HL-60 (cell line): ENCODE measurements around the gene SDF2L1.

Experiments
- CTCF ChIP-seq: IDR thresholded peaks from one replicate; pipeline ENCODE4 v1.5.1; 2011; ENCODE audit warnings: low read length, control low read depth, inconsistent platforms; ENCODE audit not compliant: insufficient read depth
- POLR2AphosphoS5 ChIP-seq: IDR thresholded peaks from 2 replicates; pipeline ENCODE4 v1.6.1; 2012; ENCODE audit warnings: low read depth
- REST ChIP-seq: IDR thresholded peaks from 2 replicates; pipeline ENCODE4 v1.6.1; 2012; ENCODE audit warnings: low read depth; ENCODE audit not compliant: insufficient replicate concordance
- SPI1 ChIP-seq: IDR thresholded peaks from 2 replicates; pipeline ENCODE4 v1.6.1; 2012; ENCODE audit warnings: low read depth, mild to moderate bottlenecking, borderline replicate concordance

- TF ChIP-seq CTCF (no peak), POLR2AphosphoS5 (no peak), REST (no peak), SPI1 (no peak)
These were observed 8.6 kb upstream of the SDF2L1 start for GRCh38 chr22:21633481-21633880.
